ENCODE results near the gene DHRS7C. TPM values are rescaled to one million over a fixed set of nuclear protein-coding genes. Genes with fewer than 3 reads are reported as not detected.

The DHRS7C gene
- polyA plus RNA-seq, 1 donor (not counting 4 experiments of a cell fraction or from before 2014, with no cell fraction given) = not detected

DNA sequence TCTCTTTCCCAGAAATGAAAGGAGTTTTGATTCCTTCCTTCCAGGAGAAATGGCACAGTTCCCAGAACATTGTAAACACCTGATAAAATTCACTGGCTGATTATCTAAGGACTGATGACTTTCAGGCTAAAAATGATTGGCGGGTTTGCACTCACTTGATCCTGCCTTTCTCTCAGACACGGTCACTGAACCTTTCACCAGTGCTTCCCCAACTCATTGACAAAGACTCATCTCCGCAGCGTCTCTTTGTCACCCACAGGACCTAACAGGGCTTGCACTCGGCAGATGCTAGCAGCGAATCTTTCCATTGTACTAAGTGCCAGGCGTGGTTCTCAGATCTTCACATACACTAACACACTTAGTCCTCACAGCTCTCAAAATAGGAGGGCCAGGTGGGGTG is 7.3 kb upstream of the DHRS7C start:
- H3K36me3 ChIP-seq (ENCODE audit: control insufficient read depth in 2 of 2, extremely low read depth in 1 of 2, insufficient read depth in 2 of 2, low read length in 2 of 2) = no peaks in the 10 kb centered on the region
- no peaks in the 10 kb centered on the region for H4K20me1 ChIP-seq (ENCODE audit: control insufficient read depth, extremely low read depth, insufficient read depth, low read length)
- H3K79me2 ChIP-seq (ENCODE audit: control insufficient read depth, insufficient read depth, low read length) = no peaks in the 10 kb centered on the region
- no peak overlapping the region for H3K4me3 ChIP-seq (ENCODE audit: control insufficient read depth in 2 of 3, extremely low read depth in 1 of 3, insufficient read depth in 2 of 3, low read depth in 1 of 3, low read length in 3 of 3)
- H3K27me3 ChIP-seq (ENCODE audit: control insufficient read depth, extremely low read depth, insufficient read depth, low read length) = no peaks in the 10 kb centered on the region
- no peaks in the 10 kb centered on the region for H3K9me1 ChIP-seq (ENCODE audit: control insufficient read depth, extremely low read depth, insufficient read depth, low read length)
- no peak overlapping the region for H3K4me2 ChIP-seq (ENCODE audit: control insufficient read depth, extremely low read depth, insufficient read depth, low read depth, low read length)
- DNase-seq (ENCODE audit: low read depth, low spot score) = no peak
- no peaks in the 10 kb centered on the region for H3K9me3 ChIP-seq (ENCODE audit: control insufficient read depth, low read depth, low read length)
- TF ChIP-seq, protein P1, sequence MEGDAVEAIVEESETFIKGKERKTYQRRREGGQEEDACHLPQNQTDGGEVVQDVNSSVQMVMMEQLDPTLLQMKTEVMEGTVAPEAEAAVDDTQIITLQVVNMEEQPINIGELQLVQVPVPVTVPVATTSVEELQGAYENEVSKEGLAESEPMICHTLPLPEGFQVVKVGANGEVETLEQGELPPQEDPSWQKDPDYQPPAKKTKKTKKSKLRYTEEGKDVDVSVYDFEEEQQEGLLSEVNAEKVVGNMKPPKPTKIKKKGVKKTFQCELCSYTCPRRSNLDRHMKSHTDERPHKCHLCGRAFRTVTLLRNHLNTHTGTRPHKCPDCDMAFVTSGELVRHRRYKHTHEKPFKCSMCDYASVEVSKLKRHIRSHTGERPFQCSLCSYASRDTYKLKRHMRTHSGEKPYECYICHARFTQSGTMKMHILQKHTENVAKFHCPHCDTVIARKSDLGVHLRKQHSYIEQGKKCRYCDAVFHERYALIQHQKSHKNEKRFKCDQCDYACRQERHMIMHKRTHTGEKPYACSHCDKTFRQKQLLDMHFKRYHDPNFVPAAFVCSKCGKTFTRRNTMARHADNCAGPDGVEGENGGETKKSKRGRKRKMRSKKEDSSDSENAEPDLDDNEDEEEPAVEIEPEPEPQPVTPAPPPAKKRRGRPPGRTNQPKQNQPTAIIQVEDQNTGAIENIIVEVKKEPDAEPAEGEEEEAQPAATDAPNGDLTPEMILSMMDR (optimal IDR thresholded peaks at IDR 0.05 in 1 of 3, IDR thresholded peaks at IDR 0.05 in 1 of 3, conservative IDR thresholded peaks at IDR 0.05 in 1 of 3; ENCODE audit: extremely low read depth in 1 of 3, insufficient read depth in 2 of 3, low read length in 3 of 3) = no peak
- TF ChIP-seq EZH2 (IDR thresholded peaks at IDR 0.05; ENCODE audit: low read length) = no peak
- dilution Hi-C loops (cut with MboI; ENCODE audit: extremely low pct_ligation_motif_present, low sequenced_read_pairs) = no loop called here
- H3K4me1 ChIP-seq (ENCODE audit: control insufficient read depth, extremely low read depth, insufficient read depth, low read length) = no peaks in the 10 kb centered on the region
- H3K27ac ChIP-seq (ENCODE audit: control insufficient read depth, insufficient read depth, low read length) = no peak overlapping the region
- H2AFZ ChIP-seq (ENCODE audit: control insufficient read depth, low read length) = no peak overlapping the region
- no peak overlapping the region for H3K9ac ChIP-seq (ENCODE audit: control insufficient read depth, extremely low read depth, insufficient read depth, low read length)
- no peak for FAIRE-seq

DNA sequence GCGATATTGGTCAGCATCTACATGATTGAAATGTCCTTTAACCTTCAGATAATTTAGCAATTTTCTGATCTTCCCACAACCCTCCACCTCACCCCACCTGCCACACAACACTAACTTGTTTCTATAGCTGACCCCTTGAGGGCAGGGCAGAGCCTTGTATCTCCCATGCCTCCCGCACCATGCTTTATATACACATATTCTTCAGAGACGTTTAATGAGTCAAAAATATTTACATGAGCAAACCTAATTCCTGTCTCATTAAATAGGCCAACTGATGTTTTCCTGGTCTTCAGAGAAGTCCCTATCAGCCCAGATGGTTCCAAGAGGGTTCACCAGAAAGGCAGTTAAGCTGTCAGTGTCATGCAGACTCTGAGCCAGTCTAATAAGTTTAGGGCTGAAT is 6.6 kb upstream of the DHRS7C start:
- TF ChIP-seq, protein P1 (optimal IDR thresholded peaks at IDR 0.05 in 1 of 3, IDR thresholded peaks at IDR 0.05 in 1 of 3, conservative IDR thresholded peaks at IDR 0.05 in 1 of 3; ENCODE audit: extremely low read depth in 1 of 3, insufficient read depth in 2 of 3, low read length in 3 of 3) = peak in 1 of 3 experiments; percentile 15
- no peak for TF ChIP-seq EZH2 (IDR thresholded peaks at IDR 0.05; ENCODE audit: low read length)
- no peaks in the 10 kb centered on the region for H3K4me1 ChIP-seq (ENCODE audit: control insufficient read depth, extremely low read depth, insufficient read depth, low read length)
- H4K20me1 ChIP-seq (ENCODE audit: control insufficient read depth, extremely low read depth, insufficient read depth, low read length) = no peaks in the 10 kb centered on the region
- H3K36me3 ChIP-seq (ENCODE audit: control insufficient read depth in 2 of 2, extremely low read depth in 1 of 2, insufficient read depth in 2 of 2, low read length in 2 of 2) = no peaks in the 10 kb centered on the region
- H3K9me3 ChIP-seq (ENCODE audit: control insufficient read depth, low read depth, low read length) = no peaks in the 10 kb centered on the region
- no peak overlapping the region for H3K9ac ChIP-seq (ENCODE audit: control insufficient read depth, extremely low read depth, insufficient read depth, low read length)
- FAIRE-seq (no peak), DNase-seq (ENCODE audit: low read depth, low spot score) (no peak)
- no peaks in the 10 kb centered on the region for H3K9me1 ChIP-seq (ENCODE audit: control insufficient read depth, extremely low read depth, insufficient read depth, low read length)
- no peak overlapping the region for H3K4me3 ChIP-seq (ENCODE audit: control insufficient read depth in 2 of 3, extremely low read depth in 1 of 3, insufficient read depth in 2 of 3, low read depth in 1 of 3, low read length in 3 of 3)
- no peak overlapping the region for H3K4me2 ChIP-seq (ENCODE audit: control insufficient read depth, extremely low read depth, insufficient read depth, low read depth, low read length)
- dilution Hi-C loops (cut with MboI; ENCODE audit: extremely low pct_ligation_motif_present, low sequenced_read_pairs) = no loop called here
- no peaks in the 10 kb centered on the region for H3K79me2 ChIP-seq (ENCODE audit: control insufficient read depth, insufficient read depth, low read length)
- H3K27ac ChIP-seq (ENCODE audit: control insufficient read depth, insufficient read depth, low read length) = no peak overlapping the region
- H2AFZ ChIP-seq (ENCODE audit: control insufficient read depth, low read length) = no peak overlapping the region
- no peaks in the 10 kb centered on the region for H3K27me3 ChIP-seq (ENCODE audit: control insufficient read depth, extremely low read depth, insufficient read depth, low read length)
